GM18861 (cell line): ENCODE measurements around the gene USP25.

Experiments used
- ATAC-seq: cut with Tn5 transposase; IDR thresholded peaks from one replicate; pipeline ENCODE4 v1.9.1; 2021; ENCODE audit not compliant: unreplicated experiment

The USP25 gene

GRCh38 chr21:15848634-15849560 is 119.1 kb downstream of the USP25 start:
- ATAC-seq, result no peak

GRCh38 chr21:15849927-15850326 is 120.1 kb downstream of the USP25 start:
- ATAC-seq, result no peak

GRCh38 chr21:15850645-15851044 is 120.9 kb downstream of the USP25 start:
- ATAC-seq, result no peak

GRCh38 chr21:15852146-15852545 is 122.4 kb downstream of the USP25 start:
- ATAC-seq, result no peak

- ATAC-seq, result no peak
Observed at GRCh38 chr21:15853126-15853525, 123.3 kb downstream of the USP25 start.

GRCh38 chr21:15856813-15857212 is 127.0 kb downstream of the USP25 start:
- ATAC-seq, result no peak

GRCh38 chr21:15857740-15858139 is 128.0 kb downstream of the USP25 start:
- no peak for ATAC-seq

- no peak for ATAC-seq
Observed at GRCh38 chr21:15860541-15860940, 130.8 kb downstream of the USP25 start.

- ATAC-seq, result no peak
Observed at GRCh38 chr21:15868940-15869339, 139.2 kb downstream of the USP25 start.

- ATAC-seq, result peak; percentile 84
Observed at GRCh38 chr21:15870819-15871218, 141.0 kb downstream of the USP25 start.

GRCh38 chr21:15872236-15872635 is 142.5 kb downstream of the USP25 start:
- no peak for ATAC-seq

- ATAC-seq, result no peak
Observed at GRCh38 chr21:15874615-15875014, 144.8 kb downstream of the USP25 start.

- ATAC-seq, result no peak
Observed at GRCh38 chr21:15875286-15875685, 145.5 kb downstream of the USP25 start.

- no peak for ATAC-seq
Observed at GRCh38 chr21:15893902-15894301, 164.1 kb downstream of the USP25 start.

GRCh38 chr21:15894596-15894995 is 164.8 kb downstream of the USP25 start:
- no peak for ATAC-seq

- no peak for ATAC-seq
Observed at GRCh38 chr21:15895142-15896106, 165.6 kb downstream of the USP25 start.

- ATAC-seq, result no peak
Observed at GRCh38 chr21:15896501-15896900, 166.7 kb downstream of the USP25 start.

- ATAC-seq, result no peak
Observed at GRCh38 chr21:15904389-15904788, 174.6 kb downstream of the USP25 start.

GRCh38 chr21:15908187-15908586 is 178.4 kb downstream of the USP25 start:
- ATAC-seq, result no peak

GRCh38 chr21:15928196-15928595 is 198.4 kb downstream of the USP25 start:
- ATAC-seq, result no peak

- ATAC-seq, result no peak
Observed at GRCh38 chr21:15928686-15929425, 199.1 kb downstream of the USP25 start.
